Activated naive CD8-positive, alpha-beta T cell treated with anti-CD3 and anti-CD28 coated beads, Interleukin-2, amount 50 U/mL, for 16 hours (primary cell): ENCODE measurements around the gene SCYL2.
"Not testable (repeated sequence)": the region's sequence is repeated elsewhere in the genome, so short reads cannot be mapped to it uniquely, and the experiment has no call there.

ENCODE experiments used
- DNase-seq: peaks from one replicate; pipeline ENCODE4 v3.0.0-alpha.2; 2020; ENCODE audit warnings: low read depth, low spot score

Gene SCYL2

GRCh38 chr12:100329800-100330199, 62.8 kb downstream of the SCYL2 start:
- DNase-seq, result no peak

DNA sequence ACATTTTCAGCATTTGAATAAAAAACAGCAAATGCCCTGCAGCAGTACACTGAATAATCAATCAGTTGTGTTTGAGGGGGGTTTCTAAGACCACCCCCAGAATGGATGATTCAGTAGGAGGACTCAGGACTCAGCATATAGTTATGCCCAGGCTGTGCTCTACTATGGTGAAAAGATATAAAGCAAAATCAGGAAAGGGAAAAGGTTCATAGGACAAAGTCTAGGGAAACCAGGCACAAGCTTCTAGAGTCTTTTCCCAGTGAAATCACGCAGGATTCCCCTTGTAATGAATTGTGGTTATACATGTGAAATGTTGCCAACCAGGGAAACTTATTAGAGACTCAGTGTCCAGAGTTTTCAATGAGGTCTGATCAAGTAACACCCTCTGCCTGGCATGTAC, 64.9 kb downstream of the SCYL2 start:
- no peak for DNase-seq

GRCh38 chr12:100332852-100333251, 65.9 kb downstream of the SCYL2 start:
- DNase-seq, result no peak

DNA sequence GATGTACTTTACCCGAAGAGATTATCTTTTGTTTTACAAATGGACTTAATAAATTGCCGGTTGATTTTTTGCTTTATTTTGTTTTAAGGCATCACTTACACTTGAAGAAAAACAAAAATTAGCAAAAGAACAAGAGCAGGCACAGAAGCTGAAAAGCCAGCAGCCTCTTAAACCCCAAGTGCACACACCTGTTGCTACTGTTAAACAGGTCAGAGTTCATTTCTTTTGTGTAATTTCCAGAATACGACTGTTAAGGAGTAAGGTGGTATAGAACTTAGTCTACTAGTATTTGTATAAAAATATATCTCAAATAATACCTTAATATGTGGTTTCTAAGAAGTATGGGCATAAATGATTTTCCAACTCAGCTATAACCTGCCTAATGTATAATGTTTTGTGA, 70.3 kb downstream of the SCYL2 start:
- DNase-seq, result no peak

DNA sequence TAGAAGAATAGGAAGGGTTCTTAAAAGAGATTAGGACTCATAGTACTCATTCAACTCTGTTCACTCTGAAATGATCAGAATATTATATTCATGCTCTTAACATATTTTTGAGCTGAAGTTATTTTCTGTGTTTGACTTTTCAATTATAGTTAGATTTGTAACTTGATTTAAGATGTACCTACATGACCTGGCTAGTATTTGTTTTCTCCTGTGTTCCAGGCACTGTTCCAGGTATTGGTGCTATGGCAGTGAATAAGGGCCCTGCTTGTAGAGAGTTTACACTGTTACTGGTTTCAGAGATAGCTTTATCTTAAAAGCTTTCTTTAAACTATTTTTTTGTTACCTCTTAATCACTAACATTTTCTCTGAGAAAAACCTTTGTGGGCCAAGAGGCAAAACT, 70.8 kb downstream of the SCYL2 start:
- DNase-seq, result no peak

DNA sequence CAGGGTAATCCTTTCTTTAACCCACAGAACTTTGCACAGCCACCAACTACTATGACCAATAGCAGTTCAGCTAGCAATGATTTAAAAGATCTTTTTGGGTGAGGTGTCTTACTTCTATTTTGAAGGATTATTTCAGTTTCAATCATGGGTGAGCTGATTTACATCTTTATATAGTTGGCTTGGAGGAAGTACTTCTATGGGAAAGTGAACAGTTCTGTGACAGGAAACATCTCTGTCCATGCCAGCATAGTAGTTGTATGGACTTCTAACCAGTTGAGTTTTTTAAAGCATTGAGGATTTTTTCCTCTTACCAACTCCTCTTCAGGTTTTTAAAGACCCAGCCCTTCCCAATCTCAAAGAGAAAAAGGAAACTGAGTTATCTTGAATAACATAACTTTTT, 72.1 kb downstream of the SCYL2 start:
- DNase-seq, result no peak

- not testable (repeated sequence) for DNase-seq
These were observed 75.9 kb downstream of the SCYL2 start for GRCh38 chr12:100342897-100343296.

- not testable (repeated sequence) for DNase-seq
These were observed 77.4 kb downstream of the SCYL2 start for GRCh38 chr12:100344351-100344750.

DNA sequence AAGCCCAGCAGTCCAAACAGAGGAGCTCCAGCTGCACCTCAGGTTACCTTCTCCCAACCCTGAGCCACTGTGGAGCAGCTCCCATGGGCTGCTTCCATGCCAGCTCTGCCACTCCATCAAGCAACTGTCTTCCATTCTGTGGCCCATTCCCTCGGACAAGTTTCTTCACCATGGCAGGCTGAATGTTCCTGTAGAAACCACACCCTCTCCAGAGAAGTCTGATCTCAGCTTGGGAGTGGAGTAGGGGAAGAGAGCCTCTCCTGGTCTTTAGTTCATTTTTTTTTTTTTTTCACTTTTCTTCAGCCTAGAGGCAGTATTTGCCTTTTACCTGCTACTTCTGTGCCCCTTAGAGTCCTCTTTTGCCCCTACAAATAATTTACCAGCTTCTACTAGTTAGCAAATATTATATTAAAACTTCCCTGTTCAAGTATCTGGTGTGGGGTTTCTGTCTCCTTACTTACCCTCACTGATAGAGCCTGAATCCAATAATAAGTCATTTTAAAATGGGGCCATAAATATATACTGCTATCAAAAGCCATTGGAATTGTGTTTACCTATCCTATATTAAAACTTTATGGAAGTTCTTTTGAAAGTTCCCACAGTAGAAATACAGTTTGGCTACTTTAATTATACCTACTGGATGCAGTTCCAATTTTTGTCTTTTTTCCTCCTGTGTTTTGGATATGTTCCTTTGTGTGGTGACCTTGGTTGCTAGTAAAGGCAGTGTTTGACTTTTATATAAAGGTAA, 78.2 kb downstream of the SCYL2 start:
- no peak for DNase-seq

GRCh38 chr12:100346660-100347059, 79.7 kb downstream of the SCYL2 start:
- no peak for DNase-seq

- DNase-seq, result no peak
These were observed 81.9 kb downstream of the SCYL2 start for GRCh38 chr12:100348657-100349454.

DNA sequence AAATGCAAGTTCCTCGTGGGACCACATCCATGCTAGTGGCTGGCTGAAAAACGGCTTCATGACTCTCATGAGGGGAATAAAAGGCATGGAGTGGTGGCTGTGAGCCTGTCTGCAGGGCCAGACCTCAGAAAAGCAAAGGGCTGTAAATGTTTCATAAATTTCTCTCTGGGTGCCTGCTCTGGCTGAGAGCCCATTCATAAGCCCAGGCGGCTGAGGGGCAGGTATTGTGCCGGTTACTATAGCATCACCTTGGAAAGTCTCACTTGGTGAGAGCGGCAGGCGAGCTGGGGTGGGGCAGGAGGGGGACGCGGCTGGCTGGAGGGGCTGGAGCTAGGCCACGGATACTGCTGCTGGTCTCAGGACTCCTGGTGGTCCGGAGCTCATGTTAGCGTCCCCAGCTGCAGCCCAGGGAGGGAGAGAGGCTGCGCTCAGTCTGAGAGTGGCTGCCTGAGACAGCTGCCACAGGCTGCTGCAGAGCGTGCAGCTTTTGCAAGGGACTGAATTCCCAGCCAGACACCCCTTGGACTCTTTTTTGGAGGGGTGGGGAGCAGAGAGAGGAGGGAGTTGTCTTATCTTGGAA, 89.8 kb downstream of the SCYL2 start, which contains the start of gene SLC17A8:
SLC17A8 (plus strand) TSS at position 431 of the 580 bp plus-strand sequence. CDS start 318 bp downstream, outside the sequence.
- DNase-seq, result no peak

DNA sequence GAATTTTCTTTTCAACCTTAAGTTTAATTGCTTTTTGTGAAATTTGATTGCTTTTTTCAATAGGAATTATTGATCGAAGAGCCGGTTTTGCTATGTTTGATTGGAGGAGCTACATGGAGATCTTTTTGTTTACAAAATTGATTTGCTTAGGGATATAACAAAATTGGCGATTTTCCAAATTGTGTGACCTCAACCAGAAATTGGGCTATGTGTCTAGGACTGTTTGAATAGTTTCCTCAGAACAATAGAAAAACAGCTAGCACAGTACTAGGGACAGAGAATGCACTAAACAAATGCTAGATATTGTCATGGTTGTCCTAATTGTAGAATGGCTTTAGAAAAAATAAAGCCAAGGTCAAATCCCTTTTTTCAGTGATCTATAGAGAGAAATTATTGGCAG, 92.3 kb downstream of the SCYL2 start:
- DNase-seq, result no peak

DNA sequence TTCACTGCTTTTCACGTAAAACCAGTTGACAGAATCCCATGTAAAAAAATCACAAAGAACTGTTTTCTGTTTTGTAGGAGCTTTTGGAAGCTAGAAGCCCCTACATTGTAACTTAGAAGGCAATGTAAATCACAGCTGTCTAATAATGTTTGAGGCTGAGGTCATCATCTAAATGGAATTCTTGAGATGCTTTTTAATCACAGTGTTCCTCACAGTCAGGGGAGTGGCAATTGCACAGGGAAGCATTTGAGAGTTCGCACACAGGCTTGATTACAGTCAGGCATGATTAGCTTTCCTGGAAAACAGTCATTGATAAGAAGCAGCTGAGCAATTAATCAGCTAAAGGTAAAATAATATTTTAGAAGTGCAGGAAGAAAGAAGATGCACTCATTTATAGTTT, 92.8 kb downstream of the SCYL2 start:
- no peak for DNase-seq

DNA sequence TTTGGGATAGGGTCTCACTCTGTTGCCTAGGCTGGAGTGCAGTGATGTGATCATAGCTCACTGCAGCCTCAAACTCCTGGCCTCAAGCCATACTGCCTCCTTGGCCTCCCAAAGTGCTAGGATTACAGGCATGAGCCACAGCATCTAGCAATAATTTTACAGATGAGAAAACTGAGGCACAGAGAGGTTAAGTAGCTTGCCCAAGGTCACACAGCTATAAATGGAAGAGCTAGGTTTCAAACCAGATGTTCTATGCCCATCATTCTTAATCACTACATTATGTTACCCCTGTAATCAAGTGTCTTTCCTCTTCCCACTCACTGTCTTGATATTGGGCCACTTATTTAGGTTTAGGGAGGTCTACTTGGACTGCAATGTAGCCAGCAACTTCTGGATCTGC, 93.5 kb downstream of the SCYL2 start:
- DNase-seq, result no peak

GRCh38 chr12:100364324-100364723, 97.3 kb downstream of the SCYL2 start:
- DNase-seq, result no peak

- DNase-seq, result no peak
These were observed 98.4 kb downstream of the SCYL2 start for GRCh38 chr12:100365411-100365810.

- no peak for DNase-seq
These were observed 101.1 kb downstream of the SCYL2 start for GRCh38 chr12:100368066-100368465.

GRCh38 chr12:100371146-100371545, 104.2 kb downstream of the SCYL2 start:
- DNase-seq, result no peak

- DNase-seq, result no peak
These were observed 106.1 kb downstream of the SCYL2 start for GRCh38 chr12:100372853-100373640.

DNA sequence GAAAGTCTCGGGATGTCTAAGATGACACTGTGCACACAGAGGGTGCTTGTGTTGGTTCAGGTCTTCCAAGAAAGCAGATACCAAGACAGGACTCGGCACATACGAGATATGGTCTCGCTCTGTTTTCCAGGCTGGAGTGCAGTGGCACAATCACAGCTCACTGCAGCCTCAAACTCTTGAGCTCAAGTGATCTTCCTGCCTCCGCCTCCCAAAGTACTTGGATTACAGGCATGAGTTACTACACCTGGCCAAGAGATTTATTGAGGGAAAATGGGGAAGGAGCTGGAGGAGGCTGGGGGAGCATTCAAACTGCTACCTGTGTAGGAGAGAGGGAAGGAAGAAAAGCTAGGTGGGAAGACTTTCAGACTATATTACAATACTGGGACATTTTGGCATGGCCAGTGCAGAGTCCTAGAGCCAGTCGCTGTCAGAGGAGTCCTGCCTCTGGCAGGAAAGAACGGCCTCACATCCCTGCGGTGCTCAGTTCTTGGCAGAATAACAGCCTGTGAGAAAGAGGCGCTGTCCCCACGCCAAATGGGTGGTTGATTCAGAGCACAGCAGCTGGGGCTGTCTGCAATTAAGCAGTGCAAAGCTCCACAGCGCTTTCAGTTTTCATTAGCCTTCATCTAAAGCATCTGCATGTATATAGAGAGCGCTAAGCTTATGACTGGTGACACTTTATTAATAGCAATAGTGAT, 108.2 kb downstream of the SCYL2 start:
- no peak for DNase-seq
